Epithelial cell of proximal tubule (primary cell): Measurements from ENCODE around the gene METTL15. TPM values are rescaled to one million over a fixed set of nuclear protein-coding genes. Genes with fewer than 3 reads are reported as not detected.
A peak's percentile ranks its signal among the peaks of the same experiment; 100 is the strongest.

ENCODE experiments used
- DNase-seq: peaks from one replicate; pipeline ENCODE4 v3.0.0-alpha.2; 2011; ENCODE audit warnings: low read depth
- H3K4me3 ChIP-seq: 2 replicates; pipeline ENCODE4 v1.5.1; 2011; ENCODE audit warnings: low read depth, mild to moderate bottlenecking, low read length
- CTCF ChIP-seq: conservative IDR thresholded peaks from 2 replicates; pipeline ENCODE4 v1.5.1; 2012; ENCODE audit warnings: low read depth, mild to moderate bottlenecking, low read length
- total RNA-seq: library from RNA; depleted of rRNA; stranded (reverse); fragments of >200 nt; gene quantifications from 2 replicates; pipeline ENCODE4 v1.2.3, GENCODE V29; 2015

Gene METTL15
- total RNA-seq, 1 donor from 2014 or later: 8.7 TPM

DNA sequence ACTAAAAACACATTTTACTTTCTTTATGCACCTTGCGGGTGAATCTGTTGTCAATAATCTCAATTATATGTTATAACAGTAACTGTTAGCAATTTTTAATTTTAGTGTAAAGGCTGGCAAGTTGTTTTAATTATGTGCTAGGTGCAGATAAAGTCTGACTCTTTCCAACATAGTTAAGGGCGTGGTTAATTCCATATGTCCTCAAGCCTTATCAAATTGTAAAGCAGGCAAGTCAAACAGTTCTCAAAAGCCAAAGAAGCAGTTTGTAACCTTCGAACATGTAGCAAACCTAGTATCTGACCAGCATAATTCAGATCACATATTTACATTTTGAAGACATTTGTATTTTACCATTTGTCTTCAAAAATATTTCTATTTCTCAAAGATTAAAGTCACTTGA is 29.2 kb downstream of the METTL15 start:
- no peak overlapping the region for H3K4me3 ChIP-seq
- TF ChIP-seq CTCF: no peak
- no peak for DNase-seq

GRCh38 chr11:28137832-28138231 is 29.6 kb downstream of the METTL15 start:
- H3K4me3 ChIP-seq: no peak overlapping the region
- no peak for DNase-seq
- TF ChIP-seq CTCF: no peak

DNA sequence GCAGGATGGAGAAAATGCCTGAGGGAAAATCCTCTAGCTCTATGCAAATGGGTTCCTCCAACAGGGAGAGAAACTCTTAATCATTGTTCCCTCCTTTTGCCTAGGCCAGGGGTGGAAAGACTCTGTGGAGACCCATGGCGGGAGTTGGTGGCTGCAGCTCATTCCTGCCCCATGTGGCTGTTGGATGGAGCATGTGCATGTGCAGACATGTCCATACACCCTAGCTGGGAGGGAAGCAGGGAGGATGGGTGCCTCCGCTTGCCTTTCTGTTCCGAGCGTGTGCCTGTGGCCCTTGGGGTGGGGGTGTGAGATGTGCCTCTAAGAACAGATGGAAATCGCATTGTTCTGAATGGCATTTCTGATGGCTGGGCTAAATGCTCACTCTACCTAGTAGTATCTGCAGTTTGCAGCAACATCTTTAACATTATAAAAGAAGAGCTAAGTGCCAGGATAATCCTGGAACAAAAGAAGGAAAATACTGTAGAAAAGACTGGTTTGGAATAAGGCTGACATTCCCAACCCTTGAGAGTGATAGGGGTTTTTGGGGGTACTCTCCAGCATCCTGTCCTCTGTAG is 31.7 kb downstream of the METTL15 start:
- H3K4me3 ChIP-seq: no peak overlapping the region
- TF ChIP-seq CTCF: no peak
- DNase-seq: no peak

GRCh38 chr11:28140689-28141455 is 32.7 kb downstream of the METTL15 start:
- no peak for TF ChIP-seq CTCF
- no peak for DNase-seq
- H3K4me3 ChIP-seq: no peak overlapping the region

DNA sequence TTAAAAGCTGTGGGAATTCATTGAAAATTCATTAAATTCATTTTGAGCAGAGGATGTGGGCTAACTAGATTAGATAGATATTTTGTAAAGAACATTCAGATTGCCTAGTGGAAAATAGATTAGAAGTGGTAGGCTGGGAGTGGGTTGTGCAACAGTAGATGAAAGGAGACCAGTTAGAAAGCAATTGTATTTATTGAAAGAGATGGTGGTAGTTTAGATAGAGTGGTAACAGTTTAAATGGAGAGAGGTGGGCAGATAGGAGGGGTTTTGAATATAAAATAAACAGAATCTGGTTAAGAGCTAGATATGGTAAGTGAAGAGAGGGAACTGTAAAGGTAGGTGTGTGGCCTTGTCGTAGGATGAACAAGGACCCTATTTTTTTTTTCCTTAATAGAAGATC is 34.5 kb downstream of the METTL15 start:
- TF ChIP-seq CTCF: no peak
- no peak overlapping the region for H3K4me3 ChIP-seq
- no peak for DNase-seq

DNA sequence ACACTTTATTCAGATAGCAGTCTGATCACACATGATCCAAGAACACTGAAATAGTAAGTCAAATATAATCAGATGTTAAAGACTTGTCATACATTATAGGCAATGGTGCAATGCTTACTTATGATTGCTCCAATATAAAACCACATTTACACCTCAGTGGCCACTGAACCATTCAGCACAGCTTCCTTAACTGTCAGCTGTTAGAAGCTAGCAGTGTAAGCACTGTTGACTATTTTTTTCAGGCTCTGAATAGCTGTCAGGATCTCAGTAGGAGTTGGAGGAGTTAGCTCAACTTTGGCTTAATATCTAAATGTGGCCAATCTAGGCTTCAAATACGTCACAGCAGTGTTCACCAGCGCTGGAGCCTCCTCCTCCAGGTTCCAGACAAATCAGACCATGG is 36.6 kb downstream of the METTL15 start:
- TF ChIP-seq CTCF: no peak
- peak; percentile 58 for DNase-seq
- no peak overlapping the region for H3K4me3 ChIP-seq
